GM13976 (cell line): ENCODE data around the gene FAM234B.
"Not testable (repeated sequence)": the region's sequence is repeated elsewhere in the genome, so short reads cannot be mapped to it uniquely, and the experiment has no call there.

ENCODE experiments used
- DNase-seq: peaks from one replicate; pipeline ENCODE4 v3.0.0; 2012; ENCODE audit warnings: low spot score
- in situ Hi-C: fragments of 300-500 bp; cut with MboI; formaldehyde crosslinking; loops from one replicate; pipeline ENCODE4 v1.12.0; 2022; ENCODE audit warnings: low sequenced_read_pairs, mixed read lengths, inconsistent platforms; ENCODE audit not compliant: unreplicated experiment
- TF ChIP-seq, protein P1 (sequence below): IDR thresholded peaks from 2 replicates; pipeline ENCODE4 v1.5.1; 2012; ENCODE audit warnings: borderline replicate concordance, mild to moderate bottlenecking; ENCODE audit not compliant: insufficient read depth; ENCODE audit errors: extremely low read depth, missing control alignments, control extremely low read depth

Gene FAM234B

DNA sequence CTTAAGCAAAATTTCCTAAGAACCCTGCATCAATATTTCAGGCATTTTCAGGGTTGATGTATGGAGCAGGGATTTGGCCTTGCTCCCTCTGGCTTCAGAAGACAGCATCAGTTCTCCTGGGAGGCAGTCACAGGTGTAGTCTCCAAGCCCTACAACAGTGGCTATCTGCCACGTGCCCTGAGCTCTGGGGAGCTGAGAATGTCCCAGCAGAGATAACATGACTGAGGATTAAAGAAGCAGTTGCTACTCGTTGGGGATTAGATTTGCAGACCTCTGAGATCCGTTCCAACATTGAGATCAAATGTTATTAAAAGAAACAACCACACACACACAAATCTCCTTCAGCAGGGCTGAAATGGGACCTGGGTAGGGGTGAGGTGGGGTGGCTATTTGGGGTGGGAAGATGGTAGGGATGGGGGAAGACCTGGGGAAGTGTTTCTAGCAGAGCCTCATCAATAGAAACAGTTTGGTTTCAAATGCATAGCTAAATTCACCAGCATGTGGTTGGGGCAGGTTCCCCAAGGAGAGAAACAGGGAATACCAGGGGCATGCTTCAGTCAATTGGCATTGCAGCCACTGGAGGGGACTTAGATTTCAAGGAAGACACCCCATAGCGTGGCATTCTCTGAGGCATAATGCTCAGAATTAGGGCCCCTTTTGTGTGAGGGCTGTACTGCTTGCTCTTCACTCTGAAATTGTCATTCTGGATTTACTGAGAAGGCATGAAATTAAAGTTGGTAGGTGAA, 15.2 kb upstream of the FAM234B start:
- TF ChIP-seq, protein P1, sequence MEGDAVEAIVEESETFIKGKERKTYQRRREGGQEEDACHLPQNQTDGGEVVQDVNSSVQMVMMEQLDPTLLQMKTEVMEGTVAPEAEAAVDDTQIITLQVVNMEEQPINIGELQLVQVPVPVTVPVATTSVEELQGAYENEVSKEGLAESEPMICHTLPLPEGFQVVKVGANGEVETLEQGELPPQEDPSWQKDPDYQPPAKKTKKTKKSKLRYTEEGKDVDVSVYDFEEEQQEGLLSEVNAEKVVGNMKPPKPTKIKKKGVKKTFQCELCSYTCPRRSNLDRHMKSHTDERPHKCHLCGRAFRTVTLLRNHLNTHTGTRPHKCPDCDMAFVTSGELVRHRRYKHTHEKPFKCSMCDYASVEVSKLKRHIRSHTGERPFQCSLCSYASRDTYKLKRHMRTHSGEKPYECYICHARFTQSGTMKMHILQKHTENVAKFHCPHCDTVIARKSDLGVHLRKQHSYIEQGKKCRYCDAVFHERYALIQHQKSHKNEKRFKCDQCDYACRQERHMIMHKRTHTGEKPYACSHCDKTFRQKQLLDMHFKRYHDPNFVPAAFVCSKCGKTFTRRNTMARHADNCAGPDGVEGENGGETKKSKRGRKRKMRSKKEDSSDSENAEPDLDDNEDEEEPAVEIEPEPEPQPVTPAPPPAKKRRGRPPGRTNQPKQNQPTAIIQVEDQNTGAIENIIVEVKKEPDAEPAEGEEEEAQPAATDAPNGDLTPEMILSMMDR = no peak

DNA sequence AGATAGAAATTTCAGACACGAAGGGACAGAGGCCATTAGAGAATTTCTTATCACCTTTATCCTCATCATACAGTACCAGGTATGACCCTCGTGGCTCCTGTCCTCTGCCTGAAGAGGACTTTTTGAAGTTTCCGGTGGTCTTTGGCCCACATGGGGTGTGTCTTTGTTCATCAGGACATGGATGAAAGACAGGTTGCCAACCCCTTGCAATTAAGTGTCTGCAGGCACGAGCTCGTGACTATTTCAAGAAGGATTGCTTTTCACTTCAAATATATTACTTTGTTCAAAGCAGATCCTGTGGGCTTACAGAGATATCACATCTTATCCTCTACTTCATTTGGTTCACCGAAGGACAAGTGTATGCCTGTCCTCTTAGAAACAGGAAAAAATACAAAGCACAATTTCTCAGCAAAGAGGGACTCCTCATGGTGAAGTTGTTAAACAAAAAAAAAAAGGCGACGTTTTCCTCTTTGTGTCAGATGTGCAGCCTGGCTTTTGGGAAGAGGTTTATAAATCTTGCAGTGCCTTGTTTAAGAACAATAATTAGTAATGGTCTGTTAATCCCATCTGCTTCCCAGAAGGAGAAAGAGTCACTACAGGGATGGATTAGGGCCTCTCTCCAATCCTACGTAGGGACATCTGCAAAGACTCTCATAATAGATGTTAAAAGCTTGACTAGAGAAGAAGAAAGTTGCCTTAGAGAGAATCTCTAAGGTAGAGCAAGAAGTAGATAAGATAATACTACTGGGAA, 13.5 kb upstream of the FAM234B start:
- in situ Hi-C loops = no loop called here
- no peak for DNase-seq
- TF ChIP-seq, protein P1 = no peak

More for the DNA sequence above, 15.2 kb upstream of the FAM234B start:
- in situ Hi-C loops = no loop called here
- no peak for DNase-seq

DNA sequence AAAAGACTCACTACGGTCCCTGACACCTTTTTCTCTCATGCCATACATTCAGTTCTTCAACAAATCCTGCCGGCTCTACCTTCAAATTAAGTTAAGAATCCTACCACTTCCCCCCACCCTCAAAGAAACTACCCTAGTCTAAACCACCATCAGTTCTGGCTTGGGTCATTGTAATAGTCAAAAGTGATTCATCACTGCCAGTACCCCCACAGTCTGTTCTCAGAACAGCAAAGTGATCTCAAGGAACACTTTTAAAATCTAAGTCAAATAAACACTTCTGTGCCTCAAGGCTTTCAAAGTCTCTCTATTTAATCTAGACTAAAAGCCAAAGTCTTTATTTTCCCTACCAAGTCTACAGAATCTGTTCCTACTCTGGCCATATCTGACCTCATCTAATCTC, 12.0 kb upstream of the FAM234B start:
- TF ChIP-seq, protein P1 = no peak
- in situ Hi-C loops = no loop called here
- DNase-seq = no peak

DNA sequence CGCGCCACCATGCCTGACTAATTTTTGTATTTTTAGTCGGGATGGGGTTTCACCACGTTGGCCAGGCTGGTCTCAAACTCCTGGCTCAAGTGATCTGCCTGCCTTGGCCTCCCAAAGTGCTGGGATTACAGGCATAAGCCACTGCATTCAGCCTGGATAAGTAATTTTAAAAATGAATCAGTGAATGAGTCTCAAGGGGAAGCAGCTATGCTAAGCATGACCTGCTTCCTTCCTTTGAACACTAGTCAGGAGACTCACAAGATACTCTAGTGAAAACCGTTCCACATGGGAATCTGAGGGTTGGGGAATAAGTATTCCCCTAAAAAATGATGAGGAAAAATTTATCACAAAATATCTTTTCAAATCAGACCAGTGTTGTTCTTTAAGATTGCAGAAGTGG, 10.7 kb upstream of the FAM234B start:
- in situ Hi-C loops = no loop called here
- TF ChIP-seq, protein P1 = no peak
- DNase-seq = no peak

DNA sequence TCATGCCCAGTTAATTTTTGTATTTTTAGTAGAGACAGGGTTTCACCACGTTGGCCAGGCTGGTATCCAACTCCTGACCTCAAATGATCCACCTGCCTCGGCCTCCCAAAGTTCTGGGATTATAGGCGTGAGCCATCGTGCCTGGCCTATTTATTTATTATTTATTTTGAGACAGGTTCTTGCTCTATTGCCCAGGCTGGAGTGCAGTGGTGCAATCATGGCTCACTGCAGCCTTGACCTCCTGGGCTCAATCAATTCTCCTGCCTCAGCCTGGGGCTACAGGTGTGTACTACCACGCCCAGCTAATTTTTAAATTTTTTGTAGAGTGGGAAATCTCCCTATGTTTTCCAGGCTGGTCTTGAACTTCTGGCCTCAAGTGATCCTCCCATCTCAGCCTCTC, 8.8 kb upstream of the FAM234B start:
- in situ Hi-C loops, DNase-seq: not testable (repeated sequence)

DNA sequence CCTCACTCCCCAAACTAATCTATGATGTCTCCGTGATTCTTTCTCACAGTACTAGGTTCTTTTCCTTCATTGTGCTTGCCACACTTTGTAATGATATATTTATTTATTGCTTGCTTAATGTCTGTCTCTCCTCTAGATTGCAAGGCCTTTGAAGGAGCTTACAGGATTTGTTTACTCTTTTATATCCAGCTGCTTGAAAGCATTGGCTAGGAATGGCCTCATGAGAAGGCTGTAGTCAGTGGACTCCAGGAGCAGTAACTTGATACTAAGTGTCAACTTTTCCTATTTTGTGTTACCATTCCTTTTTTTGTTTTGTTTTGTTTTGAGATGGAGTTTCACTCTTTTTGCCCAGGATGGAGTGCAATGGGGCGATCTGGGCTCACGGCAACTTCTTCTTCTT, 7.3 kb upstream of the FAM234B start:
- in situ Hi-C loops = no loop called here
- TF ChIP-seq, protein P1 = no peak

More for the DNA sequence above, 7.3 kb upstream of the FAM234B start:
- DNase-seq = no peak
